Muscle layer of colon (tissue), 2 donors: ENCODE measurements around the gene ZCWPW1.
"Not testable (repeated sequence)": the region's sequence is repeated elsewhere in the genome, so short reads cannot be mapped to it uniquely, and the experiment has no call there.

ENCODE experiments used
- H3K27ac ChIP-seq: one replicate; pipeline ENCODE4 v1.7.0; 2013; ENCODE audit warnings: low read depth, mild to moderate bottlenecking, low read length, moderate library complexity
- H3K27me3 ChIP-seq, 2 donors: one replicate each; pipeline ENCODE4 v1.7.0; 2013; ENCODE audit warnings: low read length in 2 of 2, mild to moderate bottlenecking in 2 of 2; ENCODE audit not compliant: insufficient read depth in 2 of 2, control insufficient read depth in 1 of 2
- H3K36me3 ChIP-seq: one replicate; pipeline ENCODE4 v1.7.0; 2013; ENCODE audit warnings: mild to moderate bottlenecking, low read length; ENCODE audit not compliant: insufficient read depth
- H3K4me1 ChIP-seq: one replicate; pipeline ENCODE4 v1.7.0; 2013; ENCODE audit warnings: mild to moderate bottlenecking, low read length; ENCODE audit not compliant: insufficient read depth
- H3K4me3 ChIP-seq, 2 donors: one replicate each; pipeline ENCODE4 v1.7.0; 2013; ENCODE audit warnings: low read length in 2 of 2, low read depth in 1 of 2, mild to moderate bottlenecking in 1 of 2, moderate library complexity in 1 of 2
- H3K9ac ChIP-seq: one replicate; pipeline ENCODE4 v1.7.0; 2013; ENCODE audit warnings: low read length
- H3K9me3 ChIP-seq: one replicate; pipeline ENCODE4 v1.7.0; 2013; ENCODE audit warnings: mild to moderate bottlenecking, low read length
- donor health status: abdominal sarcoma.
- donor health status: Adenocarcinoma of cecum.

Gene ZCWPW1

DNA sequence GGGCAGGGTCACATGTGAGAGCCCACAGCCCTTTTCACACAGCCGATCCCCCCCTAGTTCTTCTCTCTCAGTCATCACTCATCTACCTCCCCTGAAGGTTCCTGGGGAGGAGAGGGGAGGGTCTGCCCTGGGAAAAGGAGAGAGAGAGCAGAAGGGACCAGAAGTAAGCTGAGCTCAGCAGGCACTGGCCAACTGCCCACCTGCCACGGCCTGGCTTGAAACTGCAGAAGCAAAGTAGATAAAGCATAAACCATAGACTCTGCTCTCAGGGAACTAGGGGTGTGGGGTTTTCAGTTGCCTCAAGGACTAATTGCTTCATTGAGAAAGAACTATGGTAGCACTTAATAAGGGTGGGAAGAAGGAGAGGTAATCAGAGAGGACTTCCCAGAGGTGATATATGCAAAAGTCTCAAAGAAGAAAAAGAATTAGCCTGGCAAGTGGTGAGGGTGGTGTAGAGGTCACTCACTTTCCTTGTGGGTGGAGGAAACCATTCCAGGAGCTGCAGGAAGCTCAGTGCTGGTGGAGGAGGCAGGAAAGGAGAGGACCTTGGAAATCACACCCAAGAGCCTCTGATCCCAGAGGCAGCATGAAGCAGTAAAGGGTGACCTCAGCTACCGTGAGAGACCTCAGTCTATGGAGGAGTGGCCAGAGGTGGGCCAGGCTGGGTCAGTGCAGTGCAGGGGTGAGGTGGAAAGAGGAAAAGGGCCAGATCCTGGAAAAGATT, 38.1 kb downstream of the ZCWPW1 start:
- Histone ChIP-seq H3K4me1 (no peaks in the 10 kb centered on the region), H3K9ac (no peak overlapping the region), H3K4me3 (no peak overlapping the region), H3K9me3 (no peaks in the 10 kb centered on the region), H3K27me3 (no peaks in the 10 kb centered on the region), H3K36me3 (no peaks in the 10 kb centered on the region), H3K27ac (no peak overlapping the region)

DNA sequence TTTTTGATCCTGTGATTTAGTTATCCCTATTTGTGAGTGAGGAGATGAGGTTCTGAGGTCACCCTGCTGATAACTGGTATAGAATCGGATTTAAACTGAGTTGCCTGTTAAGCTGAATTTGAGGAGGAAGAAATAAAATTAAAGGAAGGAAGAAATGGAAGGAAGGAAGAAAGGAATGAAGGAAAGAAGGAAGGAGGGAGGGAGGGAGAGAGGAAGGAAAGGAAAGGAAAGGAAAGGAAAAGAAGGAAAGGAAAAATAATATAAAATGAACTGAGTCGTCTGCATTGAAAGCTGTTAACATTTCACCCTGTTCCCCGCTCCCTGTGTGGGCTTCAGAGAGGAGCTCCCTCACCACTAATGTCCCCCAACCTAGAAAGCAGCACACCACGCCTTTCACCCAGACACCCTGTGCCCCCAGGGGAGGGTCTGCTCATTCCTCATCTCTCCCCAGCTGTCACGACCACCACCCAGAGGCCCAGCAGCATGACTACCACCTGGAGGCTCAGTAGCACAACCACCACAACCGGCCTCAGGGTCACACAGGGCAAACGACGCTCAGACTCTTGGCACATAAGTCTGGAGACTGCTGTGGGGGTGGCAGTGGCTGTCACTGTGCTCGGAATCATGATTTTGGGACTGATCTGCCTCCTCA, 38.9 kb downstream of the ZCWPW1 start:
- Histone ChIP-seq H3K9ac (no peak overlapping the region), H3K27me3 (no peaks in the 10 kb centered on the region), H3K36me3 (no peaks in the 10 kb centered on the region), H3K27ac (no peak overlapping the region), H3K9me3 (no peaks in the 10 kb centered on the region), H3K4me3 (no peak overlapping the region), H3K4me1 (no peaks in the 10 kb centered on the region)

DNA sequence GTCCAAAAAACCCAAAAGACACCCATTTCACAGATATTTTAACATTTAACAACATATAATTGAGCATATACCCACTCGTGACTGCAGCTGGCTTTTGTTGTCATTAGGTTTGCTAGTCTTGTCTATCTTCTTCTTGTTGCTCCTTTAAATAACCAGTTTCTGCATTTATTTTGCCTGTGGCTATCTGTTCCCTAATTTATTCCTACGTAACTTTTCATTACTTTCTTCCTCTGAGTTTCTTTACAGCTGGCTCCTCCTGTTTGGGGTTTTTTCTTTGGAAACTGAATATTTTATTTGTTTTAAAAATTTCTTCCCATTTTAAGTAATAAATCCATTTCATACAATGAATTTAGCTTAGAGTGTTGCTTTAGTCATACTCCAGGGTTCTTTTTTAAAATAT, 40.8 kb downstream of the ZCWPW1 start:
- H3K4me1 ChIP-seq = no peaks in the 10 kb centered on the region
- no peak overlapping the region for H3K27ac ChIP-seq
- no peak overlapping the region for H3K9ac ChIP-seq
- H3K9me3 ChIP-seq = no peaks in the 10 kb centered on the region
- H3K4me3 ChIP-seq = no peak overlapping the region
- H3K27me3 ChIP-seq = no peaks in the 10 kb centered on the region
- H3K36me3 ChIP-seq = no peaks in the 10 kb centered on the region

DNA sequence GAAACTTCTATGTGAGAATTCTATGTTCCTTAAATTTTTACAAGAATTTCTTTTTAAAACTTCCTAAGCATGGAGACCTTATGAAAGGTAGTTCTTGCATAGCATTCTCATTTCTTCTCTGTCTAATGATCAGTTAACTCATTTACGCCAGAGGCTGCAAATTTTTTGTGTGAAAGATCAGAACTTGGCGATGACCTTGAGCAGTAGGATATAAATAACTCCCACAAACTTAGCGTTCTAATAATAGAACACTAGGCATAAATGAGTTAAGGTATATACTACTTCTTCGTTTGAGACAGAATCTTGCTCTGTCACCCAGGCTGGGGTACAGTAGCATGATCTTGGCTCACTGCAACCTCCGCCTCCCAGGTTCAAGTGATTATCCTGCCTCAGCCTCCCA, 41.6 kb downstream of the ZCWPW1 start:
- Histone ChIP-seq H3K4me1 (no peaks in the 10 kb centered on the region), H3K36me3 (no peaks in the 10 kb centered on the region), H3K27ac (no peak overlapping the region), H3K9ac (no peak overlapping the region), H3K9me3 (no peaks in the 10 kb centered on the region), H3K27me3 (no peaks in the 10 kb centered on the region), H3K4me3 (no peak overlapping the region)

DNA sequence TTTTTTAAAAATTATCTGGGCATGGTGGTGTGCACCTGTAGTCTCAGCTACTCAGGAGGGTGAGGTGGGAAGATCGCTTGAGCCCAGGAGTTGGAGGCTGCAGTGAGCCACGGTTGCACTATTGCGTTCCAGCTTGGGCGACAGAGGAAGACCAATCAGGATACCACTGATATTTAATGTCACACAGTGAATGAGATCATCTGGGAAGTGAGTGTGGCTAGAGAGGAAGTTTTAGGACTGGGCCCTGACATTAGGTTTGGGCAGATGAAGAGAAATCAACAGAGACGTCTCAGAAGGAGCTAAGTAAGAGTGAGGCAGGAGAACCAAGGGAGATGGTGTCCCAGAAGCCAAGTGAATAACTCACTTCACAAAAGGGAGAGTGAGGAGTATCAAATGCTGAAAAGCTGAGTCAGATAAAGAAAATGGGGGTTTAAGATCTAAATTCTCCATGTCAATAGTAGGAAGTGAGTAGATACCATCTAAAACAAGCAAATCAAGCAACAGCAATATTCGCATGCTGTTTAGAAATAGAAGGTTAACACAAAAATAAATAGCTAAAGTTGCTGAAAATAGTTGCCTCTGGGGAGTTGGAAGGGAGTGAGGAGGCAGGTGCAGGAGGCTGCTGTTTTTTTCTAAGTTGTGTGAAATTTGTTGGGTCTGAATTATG, 43.7 kb downstream of the ZCWPW1 start:
- Histone ChIP-seq H3K27me3 (no peaks in the 10 kb centered on the region), H3K4me3 (no peak overlapping the region), H3K36me3 (no peaks in the 10 kb centered on the region), H3K4me1 (no peaks in the 10 kb centered on the region), H3K9me3 (no peaks in the 10 kb centered on the region), H3K27ac (no peak overlapping the region), H3K9ac (no peak overlapping the region)

DNA sequence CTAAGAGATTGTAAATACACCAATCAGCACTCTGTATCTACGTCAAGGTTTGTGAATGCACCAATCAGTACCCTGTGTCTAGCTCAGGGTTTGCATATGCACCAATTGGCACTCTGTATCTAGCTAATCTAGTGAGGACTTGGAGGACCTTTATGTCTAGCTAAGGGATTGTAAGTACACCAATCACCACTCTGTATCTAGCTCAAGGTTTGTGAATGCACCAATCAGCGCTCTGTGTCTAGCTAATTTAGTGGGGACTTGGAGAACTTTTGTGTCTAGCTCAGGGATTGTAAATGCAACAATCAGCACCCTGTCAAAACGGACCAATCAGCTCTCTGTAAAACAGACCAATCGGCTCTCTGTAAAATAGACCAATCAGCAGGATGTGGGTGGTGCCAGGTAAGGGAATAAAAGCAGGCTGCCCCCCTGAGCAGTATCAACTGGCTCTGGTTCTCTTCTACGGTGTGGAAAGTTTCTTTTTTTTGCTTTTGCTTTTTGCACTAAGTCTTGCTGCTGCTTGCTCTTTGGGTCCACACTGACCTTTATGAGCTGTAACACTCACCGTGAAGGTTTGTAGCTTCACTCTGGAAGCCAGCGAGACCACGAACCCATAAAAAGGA, 46.2 kb downstream of the ZCWPW1 start:
- not testable (repeated sequence) for H3K27ac ChIP-seq, H3K36me3 ChIP-seq, H3K9me3 ChIP-seq, H3K27me3 ChIP-seq, H3K4me1 ChIP-seq, H3K4me3 ChIP-seq, H3K9ac ChIP-seq

- not testable (repeated sequence) for H3K27me3 ChIP-seq, H3K27ac ChIP-seq
Observed at GRCh38 chr7:100381531-100382233, 46.8 kb downstream of the ZCWPW1 start.

GRCh38 chr7:100380196-100380595, 48.3 kb downstream of the ZCWPW1 start:
- Histone ChIP-seq H3K36me3 (no peaks in the 10 kb centered on the region), H3K4me1 (no peaks in the 10 kb centered on the region), H3K9me3 (no peaks in the 10 kb centered on the region), H3K27me3 (no peaks in the 10 kb centered on the region), H3K9ac (no peak overlapping the region), H3K4me3 (no peak overlapping the region), H3K27ac (no peak overlapping the region)

More at GRCh38 chr7:100381531-100382233, 46.8 kb downstream of the ZCWPW1 start:
- not testable (repeated sequence) for H3K4me1 ChIP-seq, H3K9ac ChIP-seq, H3K4me3 ChIP-seq, H3K9me3 ChIP-seq, H3K36me3 ChIP-seq

DNA sequence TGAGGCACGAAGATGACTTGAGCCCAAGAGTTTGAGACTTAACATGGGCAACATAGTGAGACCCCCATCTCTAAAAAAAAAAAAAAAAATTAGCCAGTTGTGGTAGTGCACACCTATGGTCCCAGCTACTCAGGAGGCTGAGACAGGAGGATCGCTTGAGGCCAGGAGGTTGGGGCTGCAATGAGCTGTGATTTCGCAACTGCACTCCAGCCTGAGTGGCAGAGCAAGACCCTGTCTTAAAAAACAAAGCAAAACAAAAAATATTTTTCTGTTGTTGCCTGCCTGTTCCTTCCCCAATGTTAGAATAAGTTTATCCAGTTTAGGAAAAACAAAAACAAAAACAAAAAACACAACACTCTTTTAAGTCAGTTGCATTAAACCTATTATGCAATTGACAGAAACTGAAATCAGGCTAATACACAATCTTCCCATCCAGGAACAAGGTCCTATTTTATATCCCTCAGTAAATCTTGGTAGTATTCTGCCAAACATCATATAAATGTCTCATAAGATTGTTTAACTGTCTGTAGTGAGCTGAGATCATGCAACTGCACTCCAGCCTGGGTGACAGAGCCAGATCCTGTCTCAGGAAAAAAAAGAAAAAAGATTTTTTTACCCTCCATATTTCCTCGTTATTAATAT, 50.3 kb downstream of the ZCWPW1 start:
- no peak overlapping the region for H3K4me3 ChIP-seq
- H3K27me3 ChIP-seq = no peaks in the 10 kb centered on the region
- H3K36me3 ChIP-seq = no peaks in the 10 kb centered on the region
- H3K9me3 ChIP-seq = no peaks in the 10 kb centered on the region
- H3K27ac ChIP-seq = no peak overlapping the region
- no peaks in the 10 kb centered on the region for H3K4me1 ChIP-seq
- H3K9ac ChIP-seq = no peak overlapping the region

GRCh38 chr7:100376066-100376465, 52.4 kb downstream of the ZCWPW1 start:
- no peaks in the 10 kb centered on the region for H3K9me3 ChIP-seq
- H3K36me3 ChIP-seq = no peaks in the 10 kb centered on the region
- H3K4me3 ChIP-seq = no peak overlapping the region
- no peak overlapping the region for H3K9ac ChIP-seq
- no peaks in the 10 kb centered on the region for H3K27me3 ChIP-seq
- no peak overlapping the region for H3K27ac ChIP-seq
- H3K4me1 ChIP-seq = no peaks in the 10 kb centered on the region

DNA sequence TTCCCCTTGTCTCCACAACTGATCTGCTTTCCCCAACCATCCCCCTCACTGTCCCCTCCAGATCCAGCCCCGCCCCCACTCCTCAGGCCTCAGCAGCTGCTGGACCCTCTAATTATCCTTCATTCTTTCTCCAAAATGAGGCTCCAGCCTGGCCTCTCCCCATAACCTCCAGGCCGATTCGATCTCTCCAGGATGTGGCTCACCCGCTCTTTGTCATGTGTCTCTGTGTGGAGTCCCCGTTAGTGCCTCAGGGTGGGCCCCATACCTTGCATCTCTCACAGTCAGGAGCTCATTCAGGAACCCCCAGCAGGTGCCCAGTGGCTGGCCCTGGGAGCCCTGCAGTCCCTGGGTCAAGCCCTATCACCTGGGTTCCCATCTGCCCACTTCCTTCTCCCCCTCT, 53.9 kb downstream of the ZCWPW1 start:
- Histone ChIP-seq H3K4me3 (no peak overlapping the region), H3K27ac (no peak overlapping the region)

More for the DNA sequence above, 53.9 kb downstream of the ZCWPW1 start:
- Histone ChIP-seq H3K9ac (no peak overlapping the region), H3K27me3 (no peaks in the 10 kb centered on the region), H3K9me3 (no peaks in the 10 kb centered on the region), H3K4me1 (no peaks in the 10 kb centered on the region), H3K36me3 (no peaks in the 10 kb centered on the region)
